GM12878 (cell line): ENCODE data around the gene CCDC187.

Source experiments
- CREB1 ChIP-seq: IDR thresholded peaks from 2 replicates; pipeline ENCODE4 v1.6.1; 2012; ENCODE audit warnings: low read depth, mild to moderate bottlenecking, inconsistent platforms
- CTCF ChIP-seq, 3 experiments: IDR thresholded peaks in 2 of 3; conservative IDR thresholded peaks in 1 of 3; 2 replicates each; pipeline ENCODE4 v1.5.1; 2011; ENCODE audit warnings: low read depth in 3 of 3, low read length in 3 of 3, mild to moderate bottlenecking in 3 of 3, control low read depth in 2 of 3, moderate library complexity in 2 of 3, inconsistent platforms in 1 of 3, mixed read lengths in 1 of 3; ENCODE audit not compliant: control insufficient read depth in 2 of 3, insufficient read depth in 1 of 3; ENCODE audit errors: extremely low read depth in 1 of 3
- EP300 ChIP-seq, 2 experiments: fragments of 150-350 bp in 1 of 2; IDR thresholded peaks; 2 replicates each; pipeline ENCODE4 v1.6.1; 2011 to 2012; ENCODE audit warnings: low read depth in 2 of 2, low read length in 2 of 2, borderline replicate concordance in 1 of 2, improper control_type of control experiment in 1 of 2, inconsistent platforms in 1 of 2; ENCODE audit not compliant: control insufficient read depth in 1 of 2
- EZH2 ChIP-seq: IDR thresholded peaks from 2 replicates; pipeline ENCODE4 v1.6.1; 2012; ENCODE audit warnings: low read depth, mild to moderate bottlenecking, control low read depth, inconsistent platforms, low read length, borderline replicate concordance; ENCODE audit not compliant: control insufficient read depth
- JUND ChIP-seq: IDR thresholded peaks from 2 replicates; pipeline ENCODE4 v1.6.1; 2012; ENCODE audit warnings: low read depth, mild to moderate bottlenecking, low read length, improper control_type of control experiment, moderate library complexity
- KAT2A ChIP-seq: conservative IDR thresholded peaks from 2 replicates; pipeline ENCODE4 v1.6.1; 2011; ENCODE audit warnings: low read depth, low read length; ENCODE audit not compliant: control insufficient read depth
- MEF2A ChIP-seq: IDR thresholded peaks from 2 replicates; pipeline ENCODE4 v1.6.1; 2011; ENCODE audit warnings: low read depth, mild to moderate bottlenecking, low read length, moderate library complexity; ENCODE audit not compliant: insufficient read depth
- MLLT1 ChIP-seq: fragments of 450-650 bp; IDR thresholded peaks from 2 replicates; pipeline ENCODE4 v1.6.1; 2016; ENCODE audit warnings: mild to moderate bottlenecking
- RFX5 ChIP-seq: IDR thresholded peaks from 2 replicates; pipeline ENCODE4 v1.6.1; 2011; ENCODE audit warnings: low read depth, low read length, improper control_type of control experiment
- STAT3 ChIP-seq: IDR thresholded peaks from 2 replicates; pipeline ENCODE4 v1.6.1; 2011; ENCODE audit warnings: low read depth, low read length, improper control_type of control experiment
- YY1 ChIP-seq: IDR thresholded peaks from 2 replicates; pipeline ENCODE4 v1.6.1; 2011; ENCODE audit warnings: low read depth, mild to moderate bottlenecking, low read length
- TF ChIP-seq, protein P1 (sequence below): IDR thresholded peaks from 2 replicates; pipeline ENCODE4 v1.6.1; 2012; ENCODE audit warnings: low read depth, low read length, improper control_type of control experiment

DNA sequence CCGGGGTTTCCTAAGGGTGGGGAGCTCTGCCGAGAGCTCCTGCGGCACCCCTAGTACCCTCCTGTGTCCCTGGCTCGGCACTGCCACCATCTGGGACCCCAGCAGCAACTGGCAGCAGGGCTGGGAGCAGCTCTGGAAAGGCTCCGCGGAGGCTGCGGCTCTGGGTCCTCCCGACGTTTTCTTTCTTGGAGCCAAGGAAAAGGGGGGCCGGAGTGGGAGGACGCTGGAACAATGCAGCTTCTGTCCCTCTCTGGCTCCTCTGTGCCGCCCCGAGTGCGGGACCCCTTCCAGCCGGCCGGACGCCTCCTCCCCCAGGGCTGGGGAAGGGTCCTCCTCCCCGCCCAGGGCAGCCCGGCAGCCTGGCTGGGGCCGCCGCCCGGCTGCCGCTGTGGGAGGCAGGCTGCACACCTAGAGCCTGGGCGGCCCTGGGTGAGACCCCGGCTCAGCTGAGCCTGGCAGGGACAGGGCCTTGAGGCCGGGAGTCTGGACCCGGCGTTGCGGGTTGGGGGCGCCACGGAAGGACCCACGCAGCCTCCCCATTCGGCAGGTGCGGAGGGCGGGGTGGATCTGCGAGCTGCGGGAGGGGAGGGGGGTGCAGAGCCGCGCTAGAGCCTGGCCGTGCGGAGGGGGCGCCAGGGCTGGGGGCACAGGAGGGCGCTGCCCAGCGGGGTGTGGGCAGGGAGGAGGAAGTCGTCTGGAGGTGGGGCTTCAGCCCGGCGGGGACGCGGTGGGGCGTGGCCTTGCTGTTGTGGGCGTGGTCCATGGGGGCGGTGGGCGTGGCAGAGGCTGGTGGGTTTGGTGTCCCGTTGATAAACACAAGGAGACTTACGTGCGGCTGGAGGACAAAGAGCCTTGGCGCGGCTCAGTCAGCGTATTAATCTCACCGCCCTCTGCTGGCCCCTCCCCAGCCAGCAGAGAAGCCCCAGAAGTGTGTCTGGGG is 38.6 kb upstream of the CCDC187 start:
- TF ChIP-seq MLLT1 (no peak), CTCF (IDR thresholded peaks at IDR 0.05 in 2 of 3, conservative IDR thresholded peaks at IDR 0.05 in 1 of 3; ENCODE audit: control insufficient read depth in 2 of 3, extremely low read depth in 1 of 3, insufficient read depth in 1 of 3, low read depth in 3 of 3, low read length in 3 of 3) (no peak), CREB1 (no peak), RFX5 (no peak), MEF2A (no peak), STAT3 (no peak), KAT2A (no peak), EZH2 (no peak), YY1 (no peak), EP300 (IDR thresholded peaks at IDR 0.05; ENCODE audit: borderline replicate concordance in 1 of 2, control insufficient read depth in 1 of 2, low read depth in 2 of 2, low read length in 2 of 2) (no peak), JUND (no peak)
- TF ChIP-seq, protein P1, sequence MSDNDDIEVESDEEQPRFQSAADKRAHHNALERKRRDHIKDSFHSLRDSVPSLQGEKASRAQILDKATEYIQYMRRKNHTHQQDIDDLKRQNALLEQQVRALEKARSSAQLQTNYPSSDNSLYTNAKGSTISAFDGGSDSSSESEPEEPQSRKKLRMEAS, result no peak
